ENCODE measurements around the gene OAF. TPM values are rescaled to one million over a fixed set of nuclear protein-coding genes. Genes with fewer than 3 reads are reported as not detected.

The OAF gene
- total and polyA plus RNA-seq, 9 donors = 26.6 to 170 (median 66.3) TPM

DNA sequence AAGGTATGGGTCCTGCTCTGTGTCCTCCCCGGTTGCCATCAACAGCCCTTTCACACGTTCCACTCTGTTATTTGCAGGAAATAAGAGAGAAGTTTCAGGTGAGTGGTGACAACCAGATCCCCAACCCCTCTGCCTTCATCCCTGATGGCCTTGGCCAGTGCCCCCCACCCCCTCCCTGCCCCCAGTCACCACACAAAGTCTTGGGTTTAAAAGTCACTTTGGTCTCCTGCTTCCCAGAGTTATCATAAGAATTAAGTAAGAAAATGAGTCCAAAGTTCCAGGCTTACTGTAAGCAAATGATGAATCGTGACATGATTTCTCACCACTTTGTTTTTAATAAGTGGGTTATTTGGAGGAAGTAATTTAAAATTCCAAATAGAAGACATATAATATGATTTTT lies 9.2 kb upstream of the OAF start:
- Histone ChIP-seq H3K36me3 (no peaks in the 10 kb centered on the region), H3K27ac (no peak overlapping the region), H3K27me3 (no peaks in the 10 kb centered on the region), H3K9me3 (no peaks in the 10 kb centered on the region), H3K4me1 (ENCODE audit: insufficient read depth) (no peaks in the 10 kb centered on the region), H3K4me3 (no peak overlapping the region)
- 61 to 75% (median 65%) methylated on average over 3 of the region's 3 CpGs for WGBS, 3 donors
- no peak for DNase-seq
- intact Hi-C loops (cut with DNase I) = no loop called here
- no peak for TF ChIP-seq POLR2A (IDR thresholded peaks at IDR 0.05)
- TF ChIP-seq EP300 (IDR thresholded peaks at IDR 0.05) = no peak
- TF ChIP-seq CTCF (IDR thresholded peaks at IDR 0.05) = no peak

DNA sequence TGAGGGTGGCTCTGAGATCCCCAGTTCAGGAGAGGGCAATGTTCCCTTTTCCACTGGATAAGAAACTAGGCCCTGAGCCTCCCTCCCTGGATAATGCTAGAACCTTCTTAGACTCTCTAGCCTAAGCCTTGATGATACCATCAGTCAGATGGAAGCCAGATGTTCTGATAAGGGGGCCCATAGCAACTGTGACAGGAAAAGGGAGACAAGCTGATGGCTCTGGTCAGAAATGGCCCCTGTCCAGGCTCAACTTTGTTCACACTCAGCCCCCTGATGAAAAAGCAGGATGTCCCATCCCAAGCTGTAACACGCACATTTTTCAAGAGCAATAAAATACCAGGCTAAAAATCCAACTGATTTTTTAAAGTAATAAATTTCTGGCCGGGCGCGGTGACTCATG lies 7.2 kb upstream of the OAF start:
- TF ChIP-seq EP300 (IDR thresholded peaks at IDR 0.05) (no peak), POLR2A (IDR thresholded peaks at IDR 0.05) (no peak), CTCF (IDR thresholded peaks at IDR 0.05) (no peak)
- H3K27ac ChIP-seq = no peak overlapping the region
- no peak for DNase-seq
- peaks cover 6% of the 10 kb centered on the region for H3K4me1 ChIP-seq (ENCODE audit: insufficient read depth)
- no peaks in the 10 kb centered on the region for H3K27me3 ChIP-seq
- H3K36me3 ChIP-seq = no peaks in the 10 kb centered on the region
- WGBS, 3 donors = 82 to 90% (median 90%) methylated on average over 4 of the region's 4 CpGs
- no peaks in the 10 kb centered on the region for H3K9me3 ChIP-seq
- no peak overlapping the region for H3K4me3 ChIP-seq
- intact Hi-C loops (cut with DNase I) = no loop called here

- H3K27me3 ChIP-seq = no peaks in the 10 kb centered on the region
- no peak overlapping the region for H3K4me3 ChIP-seq
- no peaks in the 10 kb centered on the region for H3K36me3 ChIP-seq
- H3K9me3 ChIP-seq = no peaks in the 10 kb centered on the region
- no peak overlapping the region for H3K27ac ChIP-seq
- H3K4me1 ChIP-seq (ENCODE audit: insufficient read depth) = peaks cover 15% of the 10 kb centered on the region
- DNase-seq = no peak
- intact Hi-C loops (cut with DNase I) = no loop called here
- 91 to 94% (median 91%) methylated on average over 7 of the region's 7 CpGs for WGBS, 3 donors
- TF ChIP-seq CTCF (IDR thresholded peaks at IDR 0.05) (no peak), EP300 (IDR thresholded peaks at IDR 0.05) (no peak), POLR2A (IDR thresholded peaks at IDR 0.05) (no peak)
Measured at GRCh38 chr11:120205596-120206161, 5.2 kb upstream of the OAF start.

DNA sequence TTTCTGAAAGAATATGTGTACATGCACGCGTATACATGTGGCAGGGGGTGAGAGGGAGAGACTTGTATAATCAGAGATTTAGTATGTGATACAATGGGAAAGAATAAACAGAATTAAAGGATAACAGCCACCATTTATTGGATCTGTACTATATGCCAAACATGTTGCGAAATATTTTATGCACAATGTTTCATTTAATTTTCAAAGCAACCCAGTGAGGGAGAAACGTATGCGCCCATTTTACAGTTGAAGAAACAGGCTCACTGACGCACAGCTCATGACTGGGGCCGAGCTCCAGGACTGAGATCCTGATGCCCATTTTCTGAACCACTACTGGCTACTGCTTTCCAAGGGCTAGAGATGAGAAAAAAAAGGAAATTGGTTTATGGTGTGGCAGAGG lies 3.3 kb upstream of the OAF start:
- H3K4me3 ChIP-seq = no peak overlapping the region
- intact Hi-C loops (cut with DNase I) = no loop called here
- no peaks in the 10 kb centered on the region for H3K9me3 ChIP-seq
- no peaks in the 10 kb centered on the region for H3K27me3 ChIP-seq
- WGBS, 3 donors = 94 to 96% (median 95%) methylated on average over 7 of the region's 7 CpGs
- no peaks in the 10 kb centered on the region for H3K36me3 ChIP-seq
- no peak for DNase-seq
- H3K27ac ChIP-seq = no peak overlapping the region
- no peak for TF ChIP-seq CTCF (IDR thresholded peaks at IDR 0.05)
- TF ChIP-seq EP300 (IDR thresholded peaks at IDR 0.05) = no peak
- TF ChIP-seq POLR2A (IDR thresholded peaks at IDR 0.05) = no peak
- peaks cover 15% of the 10 kb centered on the region for H3K4me1 ChIP-seq (ENCODE audit: insufficient read depth)
